Effector memory CD8-positive, alpha-beta T cell (primary cell): ENCODE data around the gene VPS13D.
"Not testable (repeated sequence)": the region's sequence is repeated elsewhere in the genome, so short reads cannot be mapped to it uniquely, and the experiment has no call there.

Experiments
- ATAC-seq: fragments of 150-1000 bp; cut with Tn5 transposase; replicated peaks from 2 replicates; pipeline ENCODE4 v1.10.0; 2021; ENCODE audit warnings: mild to moderate bottlenecking, moderate library complexity
- DNase-seq, 3 experiments: peaks; one replicate each; pipeline ENCODE4 v3.0.0; 2021
- H3K27ac Mint-ChIP-seq, 2 donors: one replicate each; pipeline ENCODE4 v1.8.0; 2022; ENCODE audit warnings: mild to moderate bottlenecking in 2 of 2, mixed read lengths in 2 of 2, moderate library complexity in 2 of 2
- H3K27me3 Mint-ChIP-seq, 2 donors: one replicate each; pipeline ENCODE4 v1.8.0; 2022; ENCODE audit warnings: mixed read lengths in 2 of 2
- H3K36me3 Mint-ChIP-seq: one replicate; pipeline ENCODE4 v1.8.0; 2022; ENCODE audit warnings: mild to moderate bottlenecking, moderate library complexity, mixed read lengths; ENCODE audit not compliant: insufficient read depth
- H3K4me1 Mint-ChIP-seq, 2 donors: one replicate each; pipeline ENCODE4 v1.8.0; 2022; ENCODE audit warnings: low read depth in 2 of 2, mixed read lengths in 2 of 2
- H3K4me3 Mint-ChIP-seq, 2 donors: one replicate each; pipeline ENCODE4 v1.8.0; 2022; ENCODE audit warnings: mild to moderate bottlenecking in 2 of 2, mixed read lengths in 2 of 2, moderate library complexity in 2 of 2
- H3K9me3 Mint-ChIP-seq, 2 donors: one replicate each; pipeline ENCODE4 v1.8.0; 2022; ENCODE audit warnings: mixed read lengths in 2 of 2

VPS13D gene

GRCh38 chr1:12224092-12224491 lies 5.7 kb upstream of the VPS13D start:
- not testable (repeated sequence) for ATAC-seq, DNase-seq, H3K9me3 Mint-ChIP-seq, H3K4me3 Mint-ChIP-seq, H3K27ac Mint-ChIP-seq, H3K36me3 Mint-ChIP-seq, H3K4me1 Mint-ChIP-seq, H3K27me3 Mint-ChIP-seq

- peaks cover 15 to 23% of the 10 kb centered on the region in 2 donors for H3K4me1 Mint-ChIP-seq
- no peak for DNase-seq
- ATAC-seq, result no peak
- peak overlapping the region; percentile 76 to 78 for H3K4me3 Mint-ChIP-seq
- H3K27me3 Mint-ChIP-seq, result no peaks in the 10 kb centered on the region
- peaks cover 4% of the 10 kb centered on the region for H3K36me3 Mint-ChIP-seq
- H3K9me3 Mint-ChIP-seq, result no peaks in the 10 kb centered on the region
- H3K27ac Mint-ChIP-seq, result peak overlapping the region in 1 of 2 donors; percentile 81
Measured at GRCh38 chr1:12228979-12229378, 851 bp upstream of the VPS13D start.

GRCh38 chr1:12229386-12229834 lies 420 bp upstream of the VPS13D start:
- peak overlapping the region in 1 of 2 donors; percentile 81 for H3K27ac Mint-ChIP-seq
- no peak for ATAC-seq

GRCh38 chr1:12230549-12231275 lies 882 bp downstream of the VPS13D start:
- Mint-ChIP-seq H3K36me3 (peaks cover 15% of the 10 kb centered on the region), H3K4me3 (peak overlapping the region; percentile 82 to 84), H3K4me1 (peaks cover 18 to 26% of the 10 kb centered on the region in 2 donors), H3K27me3 (no peaks in the 10 kb centered on the region), H3K9me3 (no peaks in the 10 kb centered on the region), H3K27ac (peak overlapping the region; percentile 58 to 88)
- ATAC-seq (peak; percentile 39), DNase-seq (peak in 1 of 3 experiments; percentile 21)

More at GRCh38 chr1:12229386-12229834, 420 bp upstream of the VPS13D start:
- H3K27me3 Mint-ChIP-seq, result no peaks in the 10 kb centered on the region
- peak overlapping the region; percentile 76 to 78 for H3K4me3 Mint-ChIP-seq
- H3K4me1 Mint-ChIP-seq, result peaks cover 15 to 23% of the 10 kb centered on the region in 2 donors
- peaks cover 4% of the 10 kb centered on the region for H3K36me3 Mint-ChIP-seq
- H3K9me3 Mint-ChIP-seq, result no peaks in the 10 kb centered on the region
- no peak for DNase-seq

DNA sequence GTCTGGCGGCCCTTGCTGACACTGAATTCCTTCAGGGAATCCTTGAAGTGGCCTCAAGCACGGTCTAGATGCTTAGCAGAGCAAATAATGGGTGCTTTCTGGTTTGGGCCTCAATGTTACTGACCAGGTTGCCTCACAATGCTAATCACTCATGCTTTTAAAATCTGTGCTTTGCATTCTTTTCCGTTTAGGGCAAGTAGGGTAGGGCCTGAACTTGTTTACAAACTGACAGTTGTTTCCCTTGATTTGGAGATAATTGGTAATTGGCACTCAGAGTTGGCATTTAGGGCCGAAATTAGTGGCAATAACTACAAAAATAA lies 1.4 kb downstream of the VPS13D start:
- no peaks in the 10 kb centered on the region for H3K27me3 Mint-ChIP-seq
- no peaks in the 10 kb centered on the region for H3K9me3 Mint-ChIP-seq
- no peak for ATAC-seq

GRCh38 chr1:12232221-12232620 lies 2.4 kb downstream of the VPS13D start:
- Mint-ChIP-seq H3K4me1 (peaks cover 18 to 38% of the 10 kb centered on the region in 2 donors), H3K9me3 (no peaks in the 10 kb centered on the region), H3K4me3 (peak overlapping the region in 1 of 2 donors; percentile 84), H3K36me3 (peaks cover 16% of the 10 kb centered on the region), H3K27ac (no peak overlapping the region), H3K27me3 (no peaks in the 10 kb centered on the region)
- ATAC-seq, result no peak
- DNase-seq, result no peak

More for the DNA sequence above, 1.4 kb downstream of the VPS13D start:
- Mint-ChIP-seq H3K27ac (peak overlapping the region; percentile 25 to 88), H3K36me3 (peaks cover 16% of the 10 kb centered on the region), H3K4me1 (peaks cover 18 to 31% of the 10 kb centered on the region in 2 donors), H3K4me3 (peak overlapping the region; percentile 82 to 84)
- no peak for DNase-seq

DNA sequence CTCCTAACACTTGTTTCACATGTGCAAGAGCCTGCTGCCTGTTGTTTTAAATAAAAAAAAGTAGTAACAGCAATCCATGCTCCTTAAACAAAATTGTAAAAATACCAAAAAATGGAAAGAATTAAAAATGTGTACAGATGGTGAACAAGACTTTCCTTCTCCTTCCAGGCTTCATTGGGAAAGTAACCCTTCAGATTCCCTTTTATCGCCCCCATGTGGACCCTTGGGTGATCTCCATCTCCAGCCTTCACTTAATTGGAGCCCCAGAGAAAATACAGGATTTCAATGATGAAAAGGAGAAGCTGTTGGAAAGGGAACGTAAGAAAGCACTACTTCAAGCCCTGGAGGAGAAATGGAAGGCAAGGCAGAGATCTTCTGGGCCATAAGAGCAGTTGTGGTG lies 14.2 kb downstream of the VPS13D start:
- Mint-ChIP-seq H3K27me3 (no peaks in the 10 kb centered on the region), H3K9me3 (no peaks in the 10 kb centered on the region), H3K27ac (no peak overlapping the region), H3K4me3 (no peak overlapping the region), H3K36me3 (peaks cover 72% of the 10 kb centered on the region), H3K4me1 (peaks cover 0 to 13% of the 10 kb centered on the region in 2 donors)
- DNase-seq, result no peak
- ATAC-seq, result no peak

- no peak overlapping the region for H3K27ac Mint-ChIP-seq
- no peak overlapping the region for H3K4me3 Mint-ChIP-seq
- DNase-seq (no peak), ATAC-seq (no peak)
- H3K36me3 Mint-ChIP-seq, result peaks cover 77% of the 10 kb centered on the region
- H3K9me3 Mint-ChIP-seq, result no peaks in the 10 kb centered on the region
- peaks cover 0 to 10% of the 10 kb centered on the region in 2 donors for H3K4me1 Mint-ChIP-seq
- H3K27me3 Mint-ChIP-seq, result no peaks in the 10 kb centered on the region
Measured at GRCh38 chr1:12244585-12244984, 14.8 kb downstream of the VPS13D start.

DNA sequence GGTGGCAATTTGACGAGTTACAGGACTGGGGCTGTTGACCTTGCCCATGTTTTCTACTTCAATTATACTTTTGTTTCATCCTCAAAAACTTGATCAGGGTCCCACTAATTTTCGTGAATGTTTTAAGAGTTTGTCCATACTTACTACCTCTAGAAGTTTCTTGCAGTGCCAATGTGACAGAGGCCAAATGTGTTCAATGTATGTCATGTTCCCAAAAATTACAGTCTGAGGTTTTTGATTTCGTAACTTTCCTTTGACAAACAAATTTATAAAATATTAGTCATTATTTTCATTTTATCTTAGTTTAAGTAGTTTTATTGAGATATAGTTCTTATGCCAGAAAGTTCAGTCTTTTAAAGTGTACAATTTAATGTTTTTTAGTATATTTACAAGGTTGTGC lies 15.3 kb downstream of the VPS13D start:
- no peaks in the 10 kb centered on the region for H3K27me3 Mint-ChIP-seq
- DNase-seq, result no peak
- no peak for ATAC-seq

DNA sequence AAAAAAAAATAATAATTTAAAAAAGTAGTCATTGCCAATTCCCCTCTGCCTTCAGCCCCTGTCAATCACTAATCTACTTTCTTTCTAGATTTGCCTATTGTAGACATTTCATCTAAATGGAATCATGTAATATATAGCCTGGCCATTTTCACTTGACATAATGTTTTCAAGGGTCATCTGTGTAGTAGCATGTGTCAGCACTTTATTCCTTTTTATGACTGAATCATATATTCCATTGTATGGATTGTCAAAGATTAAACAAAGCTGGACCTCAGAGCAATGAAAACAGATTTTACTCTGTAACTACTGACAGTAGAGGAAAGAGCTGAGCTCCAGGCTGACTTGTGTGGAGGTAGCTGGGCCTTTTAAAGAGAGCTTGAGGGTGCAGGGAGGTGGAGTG lies 15.9 kb downstream of the VPS13D start:
- peaks cover 0 to 7% of the 10 kb centered on the region in 2 donors for H3K4me1 Mint-ChIP-seq
- H3K27me3 Mint-ChIP-seq, result no peaks in the 10 kb centered on the region
- no peak for DNase-seq
- H3K4me3 Mint-ChIP-seq, result no peak overlapping the region
- ATAC-seq, result no peak
- H3K27ac Mint-ChIP-seq, result peak overlapping the region in 1 of 2 donors; percentile 69
- H3K36me3 Mint-ChIP-seq, result peaks cover 78% of the 10 kb centered on the region
- no peaks in the 10 kb centered on the region for H3K9me3 Mint-ChIP-seq

More for the DNA sequence above, 15.3 kb downstream of the VPS13D start:
- peaks cover 82% of the 10 kb centered on the region for H3K36me3 Mint-ChIP-seq
- no peak overlapping the region for H3K4me3 Mint-ChIP-seq
- H3K4me1 Mint-ChIP-seq, result peaks cover 0 to 5% of the 10 kb centered on the region in 2 donors
- no peak overlapping the region for H3K27ac Mint-ChIP-seq
- no peaks in the 10 kb centered on the region for H3K9me3 Mint-ChIP-seq

GRCh38 chr1:12246584-12246983 lies 16.8 kb downstream of the VPS13D start:
- peaks cover 0 to 7% of the 10 kb centered on the region in 2 donors for H3K4me1 Mint-ChIP-seq
- H3K4me3 Mint-ChIP-seq, result no peak overlapping the region
- H3K27ac Mint-ChIP-seq, result no peak overlapping the region

GRCh38 chr1:12249181-12249580 lies 19.4 kb downstream of the VPS13D start:
- Mint-ChIP-seq H3K27me3 (no peaks in the 10 kb centered on the region), H3K4me3 (no peak overlapping the region), H3K27ac (no peak overlapping the region), H3K9me3 (no peaks in the 10 kb centered on the region), H3K36me3 (peaks cover 77% of the 10 kb centered on the region), H3K4me1 (peaks cover 0 to 5% of the 10 kb centered on the region in 2 donors)
- ATAC-seq (no peak), DNase-seq (no peak)

More at GRCh38 chr1:12246584-12246983, 16.8 kb downstream of the VPS13D start:
- DNase-seq (no peak), ATAC-seq (no peak)
- H3K36me3 Mint-ChIP-seq, result peaks cover 74% of the 10 kb centered on the region
- no peaks in the 10 kb centered on the region for H3K27me3 Mint-ChIP-seq
- H3K9me3 Mint-ChIP-seq, result no peaks in the 10 kb centered on the region

DNA sequence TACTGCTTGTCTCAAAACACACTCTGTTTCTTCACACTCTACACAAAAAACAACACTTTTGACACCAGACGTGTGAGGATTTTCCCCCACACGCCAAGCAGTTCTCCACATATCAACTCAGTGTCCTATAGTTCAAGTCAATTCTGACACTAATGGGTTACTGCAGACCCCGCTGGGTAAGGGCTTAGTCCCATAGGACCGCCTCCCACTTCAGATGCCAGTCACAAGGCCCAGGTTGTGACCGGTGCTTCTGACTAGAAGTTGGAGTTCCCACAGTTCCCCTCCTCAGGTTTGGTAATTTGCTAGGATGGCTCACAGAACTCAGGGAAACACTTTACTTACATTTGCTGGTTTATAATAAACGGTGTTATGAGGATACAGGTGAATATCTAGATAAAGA lies 19.9 kb downstream of the VPS13D start:
- no peak overlapping the region for H3K27ac Mint-ChIP-seq
- no peak overlapping the region for H3K4me3 Mint-ChIP-seq
- H3K27me3 Mint-ChIP-seq, result no peaks in the 10 kb centered on the region
- ATAC-seq (no peak), DNase-seq (no peak)
- peaks cover 78% of the 10 kb centered on the region for H3K36me3 Mint-ChIP-seq
- no peaks in the 10 kb centered on the region for H3K9me3 Mint-ChIP-seq
- H3K4me1 Mint-ChIP-seq, result peaks cover 0 to 3% of the 10 kb centered on the region in 2 donors

DNA sequence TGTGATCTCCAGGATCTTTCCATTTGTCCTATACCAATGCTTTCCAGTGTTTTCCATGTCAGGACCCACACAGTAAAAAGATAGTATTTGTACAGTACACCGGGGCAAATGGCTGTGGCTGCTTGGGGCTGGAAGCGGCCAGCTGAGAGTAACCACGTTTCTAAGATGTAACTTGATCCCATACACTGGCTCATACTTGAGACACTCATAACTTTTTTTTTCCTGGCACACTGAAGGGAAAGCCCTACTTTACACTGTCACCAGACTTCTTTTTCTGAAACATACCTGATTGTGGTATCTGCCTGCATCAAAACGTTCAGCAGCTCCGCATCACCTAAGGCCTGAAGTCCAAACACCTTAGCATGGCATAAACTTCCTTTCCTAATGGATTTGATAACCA lies 21.6 kb downstream of the VPS13D start:
- Mint-ChIP-seq H3K27me3 (no peaks in the 10 kb centered on the region), H3K9me3 (no peaks in the 10 kb centered on the region), H3K4me3 (no peak overlapping the region), H3K27ac (no peak overlapping the region), H3K4me1 (peaks cover 0 to 3% of the 10 kb centered on the region in 2 donors), H3K36me3 (peaks cover 80% of the 10 kb centered on the region)
- ATAC-seq (no peak), DNase-seq (no peak)
